Activated CD8-positive, alpha-beta memory T cell treated with anti-CD3 and anti-CD28 coated beads, Interleukin-2, amount 10 ng/mL, durations not matched to agents 7 days and 5 days (primary cell): ENCODE results near the gene SMPD3. TPM values are rescaled to one million over a fixed set of nuclear protein-coding genes. Genes with fewer than 3 reads are reported as not detected.
A peak's percentile ranks its signal among the peaks of the same experiment; 100 is the strongest.

Source experiments
- ATAC-seq: fragments of 150-1000 bp; cut with Tn5 transposase; one replicate; pipeline ENCODE4 v1.10.0; 2021; ENCODE audit warnings: moderate library complexity
- CTCF ChIA-PET: fragments of 350-600 bp; sonication (Branson Sonifier 250); formaldehyde crosslinking; loops from one replicate; lab custom pipeline; 2021; ENCODE audit warnings: antibody characterized with exemption; lab: Charles Lee
- DNase-seq: peaks from one replicate; pipeline ENCODE4 v3.0.0-alpha.2; 2020
- H3K27ac Mint-ChIP-seq: one replicate; pipeline ENCODE4 v1.8.0; 2021; ENCODE audit warnings: mild to moderate bottlenecking, mixed read lengths
- H3K27me3 Mint-ChIP-seq: one replicate; pipeline ENCODE4 v1.8.0; 2021; ENCODE audit warnings: mixed read lengths
- H3K36me3 Mint-ChIP-seq: one replicate; pipeline ENCODE4 v1.8.0; 2021; ENCODE audit warnings: mild to moderate bottlenecking, mixed read lengths
- H3K4me1 Mint-ChIP-seq: one replicate; pipeline ENCODE4 v1.8.0; 2021; ENCODE audit warnings: mixed read lengths
- H3K4me3 Mint-ChIP-seq: one replicate; pipeline ENCODE4 v1.8.0; 2021; ENCODE audit warnings: mild to moderate bottlenecking, moderate library complexity, mixed read lengths
- H3K9me3 Mint-ChIP-seq: one replicate; pipeline ENCODE4 v1.8.0; 2022; ENCODE audit warnings: low read depth, mixed read lengths
- total RNA-seq, 2 experiments: library from RNA; stranded (reverse); gene quantifications; one replicate each; pipeline ENCODE4 v1.2.3, GENCODE V29; 2021

SMPD3 gene
- total RNA-seq, 2 experiments from 2014 or later: 7.7 to 7.9 TPM

DNA sequence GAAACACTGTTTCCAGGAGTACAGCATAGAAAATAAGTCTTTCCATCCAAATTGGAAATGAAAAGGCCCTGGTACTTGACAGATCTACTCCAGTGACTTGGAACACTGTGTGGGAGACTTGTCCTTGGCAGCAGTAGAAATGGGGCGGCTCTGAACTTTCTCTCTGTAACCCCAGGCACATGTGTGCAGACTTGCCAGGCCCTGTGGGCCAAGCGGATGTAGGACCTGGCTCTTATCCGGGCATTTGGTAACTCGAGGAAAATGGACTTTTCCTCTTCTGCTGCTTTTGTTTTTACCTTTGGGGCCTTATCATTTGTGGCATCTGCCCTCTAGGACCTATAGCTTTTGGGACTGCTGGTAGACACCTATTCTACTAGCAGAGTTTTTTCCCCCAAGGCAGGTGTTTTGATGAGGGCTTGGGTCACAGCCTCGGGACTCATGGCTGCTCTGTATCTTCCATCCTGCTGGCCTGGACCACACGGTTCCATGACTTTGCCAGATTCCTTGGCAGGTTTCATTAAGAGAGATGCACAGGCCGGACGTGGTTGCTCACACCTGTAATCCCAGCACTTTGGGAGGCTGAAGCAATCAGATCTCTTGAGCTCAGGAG is 43.5 kb downstream of the SMPD3 start:
- Mint-ChIP-seq H3K4me1 (peaks cover 24% of the 10 kb centered on the region), H3K4me3 (no peak overlapping the region), H3K27ac (no peak overlapping the region), H3K36me3 (no peaks in the 10 kb centered on the region), H3K27me3 (peaks cover 30% of the 10 kb centered on the region), H3K9me3 (no peaks in the 10 kb centered on the region)
- DNase-seq: no peak
- ATAC-seq: no peak
- CTCF ChIA-PET: interaction anchor here (0.6 to 3.7 kb wide), 2 partner anchors 8 to 96 kb away, joined by 3 to 16 read pairs; no protein-coding TSS in a partner anchor

DNA sequence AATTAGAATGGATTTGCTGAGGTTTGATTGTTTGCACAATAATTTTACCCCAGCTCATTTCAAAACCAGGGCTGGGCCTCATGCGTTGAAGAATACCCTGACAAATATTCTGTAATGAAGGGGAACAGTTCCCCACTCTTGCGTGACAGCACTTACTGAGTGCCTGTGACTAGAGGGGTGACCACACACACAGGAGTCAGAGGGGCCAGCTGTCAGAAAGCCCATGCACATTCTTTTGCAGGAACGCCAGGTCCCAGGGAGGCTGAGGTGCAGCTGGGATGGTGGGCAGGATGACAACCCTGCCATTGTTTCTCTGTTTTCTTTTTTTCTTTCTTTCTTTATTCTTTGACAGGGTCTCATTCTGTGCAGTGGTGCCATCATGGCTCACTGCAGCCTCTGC is 44.6 kb downstream of the SMPD3 start:
- no peaks in the 10 kb centered on the region for H3K9me3 Mint-ChIP-seq
- peaks cover 25% of the 10 kb centered on the region for H3K4me1 Mint-ChIP-seq
- CTCF ChIA-PET: no interaction called here
- no peak overlapping the region for H3K27ac Mint-ChIP-seq
- DNase-seq: no peak
- H3K36me3 Mint-ChIP-seq: no peaks in the 10 kb centered on the region
- H3K27me3 Mint-ChIP-seq: peaks cover 22% of the 10 kb centered on the region
- no peak for ATAC-seq
- no peak overlapping the region for H3K4me3 Mint-ChIP-seq

DNA sequence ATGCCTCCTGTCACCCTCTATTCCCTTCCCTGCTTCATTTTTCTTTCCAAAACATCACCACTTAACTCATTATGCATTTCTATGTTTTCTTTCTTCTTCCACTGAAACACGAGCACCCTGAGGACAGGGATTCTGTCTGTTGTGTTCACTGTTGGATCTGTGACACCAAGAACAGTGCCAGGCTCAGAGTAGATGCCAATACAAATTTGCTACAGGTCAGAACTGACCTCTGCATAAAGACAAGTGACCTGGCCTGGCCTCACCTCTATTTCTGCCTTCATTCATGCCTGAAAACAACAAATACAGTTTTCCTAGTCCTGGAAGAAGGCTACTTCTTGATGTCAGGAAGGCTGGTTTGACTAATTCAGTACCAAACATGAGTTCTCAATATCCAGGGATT is 45.1 kb downstream of the SMPD3 start:
- Mint-ChIP-seq H3K9me3 (no peaks in the 10 kb centered on the region), H3K27ac (no peak overlapping the region), H3K27me3 (peaks cover 19% of the 10 kb centered on the region), H3K4me1 (peaks cover 25% of the 10 kb centered on the region), H3K4me3 (no peak overlapping the region), H3K36me3 (no peaks in the 10 kb centered on the region)
- ATAC-seq: no peak
- no peak for DNase-seq
- CTCF ChIA-PET: no interaction called here

DNA sequence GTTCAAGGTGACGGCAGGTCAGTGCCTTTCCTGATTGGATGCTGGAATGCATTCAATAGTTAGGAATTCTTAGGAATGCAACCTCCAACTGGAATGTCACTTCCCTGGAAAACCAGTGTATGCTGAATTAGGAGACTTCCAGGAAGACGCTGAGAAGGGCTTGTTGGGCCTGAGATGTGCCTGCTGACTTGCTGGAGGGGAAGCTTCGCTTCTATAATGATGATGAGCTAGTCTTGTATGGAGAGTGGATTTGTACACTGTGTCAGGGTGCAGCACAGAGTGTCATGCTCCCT is 45.6 kb downstream of the SMPD3 start:
- no peak for ATAC-seq
- Mint-ChIP-seq H3K9me3 (no peaks in the 10 kb centered on the region), H3K4me1 (peaks cover 25% of the 10 kb centered on the region), H3K36me3 (no peaks in the 10 kb centered on the region), H3K27me3 (peaks cover 19% of the 10 kb centered on the region), H3K27ac (no peak overlapping the region), H3K4me3 (no peak overlapping the region)
- no peak for DNase-seq
- CTCF ChIA-PET: interaction anchor here (9.4 kb wide), 1 partner anchor 14 kb away, joined by 45 read pairs; no protein-coding TSS in a partner anchor

DNA sequence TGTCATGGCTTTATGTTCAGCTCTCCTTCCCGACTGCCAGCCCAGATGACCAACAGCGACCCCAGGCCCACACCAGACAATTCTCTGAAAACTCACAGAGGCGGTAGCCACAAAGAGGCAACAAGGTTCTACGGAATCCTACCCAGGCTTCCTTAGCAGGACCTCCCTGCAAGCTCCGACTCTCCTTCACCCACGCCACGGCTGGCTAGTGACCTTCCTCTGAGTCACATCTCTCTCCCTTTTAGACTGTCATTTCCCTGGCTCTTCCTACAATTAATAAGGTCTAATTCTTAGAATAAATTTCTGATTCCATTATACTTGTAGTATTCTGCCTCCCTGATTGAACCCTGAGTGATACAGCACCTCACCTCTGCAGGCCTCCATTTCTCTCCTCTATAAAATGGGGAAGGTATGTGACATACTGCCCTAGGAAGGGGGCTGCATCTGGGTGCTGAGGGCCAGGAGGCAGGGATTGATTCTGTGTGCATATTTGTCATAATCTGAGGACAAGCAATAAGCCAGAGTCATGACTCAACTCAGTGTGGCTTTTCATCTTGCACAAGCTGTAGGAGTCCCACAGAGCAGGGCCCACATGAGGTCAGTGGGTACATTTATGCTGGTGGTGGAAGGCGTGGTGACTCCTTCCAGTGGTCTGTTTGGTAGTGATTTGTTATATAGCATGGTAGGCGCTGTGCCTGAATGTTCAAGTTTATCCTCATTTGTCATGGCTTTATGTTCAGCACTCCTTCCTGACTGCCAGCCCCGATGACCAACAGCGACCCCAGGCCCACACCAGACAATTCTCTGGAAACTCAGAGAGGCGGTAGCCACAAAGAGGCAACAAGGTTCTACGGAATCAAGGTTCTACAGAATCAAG is 46.2 kb downstream of the SMPD3 start:
- DNase-seq: no peak
- Mint-ChIP-seq H3K4me1 (peaks cover 25% of the 10 kb centered on the region), H3K4me3 (no peak overlapping the region), H3K27ac (no peak overlapping the region), H3K27me3 (peaks cover 21% of the 10 kb centered on the region), H3K9me3 (no peaks in the 10 kb centered on the region), H3K36me3 (no peaks in the 10 kb centered on the region)
- CTCF ChIA-PET: interaction anchor here (9.4 kb wide), 1 partner anchor 15 kb away, joined by 45 read pairs; no protein-coding TSS in a partner anchor
- ATAC-seq: peak; percentile 44

DNA sequence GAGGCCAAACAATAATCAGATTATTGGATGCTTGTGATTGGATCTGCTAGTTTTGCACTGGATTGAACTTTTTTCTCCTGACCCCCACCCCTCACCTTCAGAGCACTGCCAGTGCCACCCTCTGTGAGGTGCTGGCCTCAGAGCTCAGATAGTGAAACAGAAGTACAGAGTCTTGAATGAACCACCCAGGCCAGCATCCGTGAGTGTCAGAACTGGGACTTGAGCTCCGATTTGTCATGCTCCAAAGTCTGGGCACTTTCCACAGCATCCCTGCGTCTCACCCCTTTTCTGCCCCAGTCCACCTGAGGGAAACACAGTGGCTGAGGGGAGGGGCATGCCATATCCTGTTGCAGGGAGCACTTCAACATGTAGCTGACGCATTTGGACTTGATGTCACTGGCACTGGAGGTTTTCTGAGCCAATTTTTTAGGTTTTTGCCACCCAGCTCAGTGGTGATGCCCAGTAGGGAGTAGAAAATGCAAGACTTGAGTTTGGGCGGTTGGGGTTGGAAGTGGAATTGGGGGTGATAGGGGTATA is 47.3 kb downstream of the SMPD3 start:
- Mint-ChIP-seq H3K9me3 (no peaks in the 10 kb centered on the region), H3K36me3 (no peaks in the 10 kb centered on the region), H3K4me1 (peaks cover 34% of the 10 kb centered on the region), H3K27me3 (peaks cover 19% of the 10 kb centered on the region), H3K4me3 (no peak overlapping the region), H3K27ac (no peak overlapping the region)
- DNase-seq: no peak
- CTCF ChIA-PET: interaction anchor here (1.7 to 9.4 kb wide), 3 partner anchors 16 to 120 kb away, joined by 4 to 45 read pairs (median 12); no protein-coding TSS in a partner anchor
- ATAC-seq: no peak

DNA sequence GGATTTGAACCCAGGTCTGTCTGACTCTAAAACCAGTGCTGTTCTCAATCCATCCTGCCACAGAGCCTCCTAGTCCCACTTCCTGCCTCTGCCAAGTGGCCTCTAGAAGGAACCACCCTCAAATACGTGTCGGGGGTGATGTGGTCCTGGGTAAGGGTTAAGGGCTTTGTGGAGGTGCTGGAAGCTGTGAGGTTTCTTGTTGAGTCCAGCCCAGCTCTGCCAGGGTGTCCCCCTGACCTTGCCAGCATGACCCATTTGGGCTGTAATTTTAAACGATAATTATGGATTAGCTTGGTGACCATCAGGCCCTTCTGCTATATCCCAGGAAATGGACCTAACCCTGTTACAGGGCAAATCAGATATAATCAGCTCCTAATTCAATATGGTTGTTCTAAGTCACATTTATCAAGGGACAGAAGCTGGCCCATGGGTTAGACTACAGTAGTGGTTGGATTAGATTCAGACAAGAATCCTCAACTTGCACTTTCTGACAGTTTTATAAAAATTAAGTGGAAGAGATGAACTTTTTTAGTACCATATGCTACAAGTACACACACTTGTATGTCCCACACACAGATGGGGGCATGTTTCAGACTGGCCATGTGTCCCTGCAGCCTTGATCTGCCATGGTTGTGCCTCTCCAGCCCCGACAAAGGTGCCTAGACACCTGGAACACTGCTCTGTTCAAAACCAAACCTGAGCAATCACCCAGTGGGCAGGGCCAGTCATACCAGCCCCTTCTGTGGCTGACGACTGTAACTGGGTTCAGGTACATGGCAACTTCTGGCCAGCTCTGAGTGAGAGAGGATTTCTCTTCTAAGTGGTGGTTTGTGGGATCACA is 48.0 kb downstream of the SMPD3 start:
- Mint-ChIP-seq H3K9me3 (no peaks in the 10 kb centered on the region), H3K4me1 (peaks cover 34% of the 10 kb centered on the region), H3K36me3 (no peaks in the 10 kb centered on the region), H3K4me3 (no peak overlapping the region), H3K27me3 (peaks cover 19% of the 10 kb centered on the region), H3K27ac (no peak overlapping the region)
- DNase-seq (peak; percentile 55), ATAC-seq (peak; percentile 45)
- CTCF ChIA-PET: interaction anchor here (0.8 to 9.4 kb wide), 5 partner anchors 17 to 120 kb away, joined by 3 to 45 read pairs (median 4); no protein-coding TSS in a partner anchor

DNA sequence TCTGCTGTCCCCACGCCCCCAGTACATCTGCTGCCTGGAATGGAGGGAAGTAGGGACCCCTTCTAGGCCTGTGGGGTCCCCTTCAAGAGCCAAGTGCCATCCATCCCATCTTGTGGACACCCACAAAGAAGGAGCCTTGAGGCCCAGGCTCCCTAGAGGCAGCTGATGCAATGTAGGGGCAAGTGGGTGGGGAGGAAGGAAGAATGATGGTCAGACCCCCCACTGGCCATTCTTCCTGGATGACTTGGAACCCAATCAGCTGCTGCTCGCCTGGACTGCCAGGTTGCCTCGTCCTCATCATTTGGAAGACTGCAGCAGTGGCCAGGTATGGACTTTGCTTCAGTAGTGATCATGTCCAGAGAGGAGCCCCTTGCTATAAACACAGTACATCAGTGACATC is 48.9 kb downstream of the SMPD3 start:
- DNase-seq (no peak), ATAC-seq (no peak)
- no peaks in the 10 kb centered on the region for H3K36me3 Mint-ChIP-seq
- CTCF ChIA-PET: interaction anchor here (1.3 to 9.4 kb wide), 4 partner anchors 18 to 111 kb away, joined by 3 to 45 read pairs (median 8); no protein-coding TSS in a partner anchor
- H3K4me1 Mint-ChIP-seq: peaks cover 34% of the 10 kb centered on the region
- no peak overlapping the region for H3K4me3 Mint-ChIP-seq
- no peak overlapping the region for H3K27ac Mint-ChIP-seq
- no peaks in the 10 kb centered on the region for H3K9me3 Mint-ChIP-seq
- peaks cover 17% of the 10 kb centered on the region for H3K27me3 Mint-ChIP-seq

DNA sequence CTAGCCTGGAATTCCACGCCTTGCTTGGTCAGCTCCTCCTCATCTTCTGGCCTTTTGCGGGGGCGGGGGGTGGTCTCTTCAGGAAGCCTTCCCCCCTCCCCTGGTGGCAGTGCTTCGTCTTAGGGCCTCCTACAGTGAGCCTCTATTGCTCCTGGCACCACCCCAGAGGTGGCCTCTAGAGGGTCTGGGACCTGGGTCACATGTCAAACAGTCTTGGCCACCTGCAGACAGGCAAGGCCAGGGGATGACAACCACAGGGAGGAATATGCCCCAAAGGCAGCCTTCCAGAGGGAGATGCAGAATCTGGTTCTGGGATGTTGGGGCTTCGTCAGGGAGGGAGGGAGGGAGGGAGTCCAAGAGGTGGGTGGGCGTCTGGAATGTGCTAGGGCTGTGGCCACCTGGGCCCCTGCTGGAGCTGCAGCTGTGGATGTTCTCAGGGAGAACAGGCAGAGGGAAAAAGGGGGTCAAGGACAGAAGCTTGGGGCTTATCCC is 50.6 kb downstream of the SMPD3 start:
- Mint-ChIP-seq H3K4me3 (no peak overlapping the region), H3K36me3 (no peaks in the 10 kb centered on the region), H3K27me3 (peaks cover 28% of the 10 kb centered on the region), H3K27ac (peak overlapping the region; percentile 16), H3K4me1 (peaks cover 34% of the 10 kb centered on the region), H3K9me3 (no peaks in the 10 kb centered on the region)
- CTCF ChIA-PET: interaction anchor here (1.6 to 9.4 kb wide), 6 partner anchors 9 to 121 kb away, joined by 4 to 45 read pairs (median 11); no protein-coding TSS in a partner anchor
- no peak for DNase-seq
- no peak for ATAC-seq

DNA sequence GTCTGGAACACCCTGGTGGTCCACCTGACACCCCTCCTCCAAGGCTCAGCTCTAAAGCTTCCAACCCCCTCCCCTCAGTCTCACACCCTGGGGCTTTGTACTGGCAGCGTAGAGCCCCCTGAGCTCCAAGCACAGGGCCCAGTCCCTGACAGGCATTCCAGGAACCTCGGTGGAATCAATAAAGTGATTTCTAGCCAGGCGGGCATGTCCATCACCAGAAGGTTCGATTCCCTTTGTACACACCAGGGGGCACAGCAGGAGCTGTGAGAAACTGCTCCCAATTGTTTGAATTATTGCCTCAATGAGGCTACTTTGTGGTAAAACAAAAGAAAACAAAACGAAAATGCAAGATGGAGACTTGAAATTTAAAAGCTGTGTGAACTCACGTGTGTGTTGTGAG is 51.8 kb downstream of the SMPD3 start:
- peaks cover 25% of the 10 kb centered on the region for H3K4me1 Mint-ChIP-seq
- H3K4me3 Mint-ChIP-seq: no peak overlapping the region
- no peaks in the 10 kb centered on the region for H3K9me3 Mint-ChIP-seq
- CTCF ChIA-PET: interaction anchor here (0.7 to 9.4 kb wide), 24 partner anchors 10 to 132 kb away, joined by 3 to 45 read pairs (median 5); partner anchors contain the start of genes SLC7A6 and SMPD3
- H3K36me3 Mint-ChIP-seq: no peaks in the 10 kb centered on the region
- H3K27me3 Mint-ChIP-seq: peaks cover 22% of the 10 kb centered on the region
- DNase-seq: peak; percentile 65
- peak overlapping the region; percentile 56 for H3K27ac Mint-ChIP-seq
- peak; percentile 70 for ATAC-seq

DNA sequence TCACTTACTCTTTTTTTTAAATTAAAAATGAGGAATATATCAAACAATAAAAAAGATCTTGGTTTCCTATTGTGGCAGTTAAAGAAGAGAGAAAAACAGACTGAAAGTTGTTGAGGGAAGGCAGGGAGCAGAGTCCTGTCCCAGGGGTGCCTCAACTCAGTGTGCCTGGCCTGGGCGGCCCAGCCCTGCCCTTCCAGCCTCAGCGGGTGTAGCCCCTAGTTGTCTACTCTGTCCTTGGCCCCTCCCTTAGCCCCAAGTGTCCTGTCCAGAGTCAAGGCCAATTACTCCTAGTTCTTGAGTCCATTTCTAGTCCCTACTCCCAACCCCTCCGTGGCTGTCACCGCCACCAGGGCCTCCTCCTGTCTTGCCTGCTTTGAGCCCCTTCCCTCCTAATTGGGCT is 52.5 kb downstream of the SMPD3 start:
- peaks cover 20% of the 10 kb centered on the region for H3K4me1 Mint-ChIP-seq
- CTCF ChIA-PET: interaction anchor here (0.9 to 9.4 kb wide), 19 partner anchors 11 to 134 kb away, joined by 3 to 45 read pairs (median 5); no protein-coding TSS in a partner anchor
- no peaks in the 10 kb centered on the region for H3K36me3 Mint-ChIP-seq
- no peak overlapping the region for H3K27ac Mint-ChIP-seq
- peaks cover 22% of the 10 kb centered on the region for H3K27me3 Mint-ChIP-seq
- no peaks in the 10 kb centered on the region for H3K9me3 Mint-ChIP-seq
- DNase-seq (no peak), ATAC-seq (no peak)
- no peak overlapping the region for H3K4me3 Mint-ChIP-seq

DNA sequence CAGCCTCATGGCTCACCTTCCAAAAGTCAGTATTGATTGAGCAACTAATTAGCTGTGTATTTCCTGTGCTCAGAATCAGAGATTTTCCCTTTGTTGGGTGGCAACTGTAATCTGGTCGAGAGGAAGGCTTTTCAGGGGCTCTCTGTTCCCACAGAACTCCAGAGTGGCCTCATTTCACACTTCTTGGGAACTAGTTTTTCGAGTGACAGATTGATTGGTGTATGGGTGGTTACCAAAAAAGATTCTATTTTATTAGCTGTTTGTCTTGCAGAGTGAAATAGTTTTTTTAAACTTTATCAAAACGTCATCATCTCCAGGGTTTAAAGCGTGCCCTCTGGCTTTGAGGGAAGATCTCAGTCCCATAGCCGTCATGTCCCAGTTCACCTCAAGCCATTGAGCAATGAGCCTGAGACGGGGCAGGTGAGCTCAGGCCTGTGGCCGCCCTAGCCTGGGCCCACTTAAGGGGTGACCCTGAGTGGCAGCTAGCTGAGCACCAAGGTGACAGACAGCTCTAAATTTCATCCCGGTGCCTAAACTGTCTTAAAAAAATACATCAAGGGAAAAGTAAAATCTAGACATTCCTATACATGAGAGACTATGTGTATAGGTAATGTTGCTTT is 53.0 kb downstream of the SMPD3 start:
- Mint-ChIP-seq H3K4me3 (no peak overlapping the region), H3K27ac (no peak overlapping the region), H3K4me1 (peaks cover 14% of the 10 kb centered on the region), H3K36me3 (no peaks in the 10 kb centered on the region), H3K27me3 (peaks cover 26% of the 10 kb centered on the region), H3K9me3 (no peaks in the 10 kb centered on the region)
- CTCF ChIA-PET: interaction anchor here (0.7 to 9.4 kb wide), 15 partner anchors 11 to 1474 kb away, joined by 3 to 45 read pairs (median 3); no protein-coding TSS in a partner anchor
- no peak for DNase-seq
- no peak for ATAC-seq
